ENCODE results near the gene XRN1. TPM values are rescaled to one million over a fixed set of nuclear protein-coding genes. Genes with fewer than 3 reads are reported as not detected.
"Not testable (repeated sequence)": the region's sequence is repeated elsewhere in the genome, so short reads cannot be mapped to it uniquely, and the experiment has no call there.

XRN1 gene
- total RNA-seq, 1 experiment from 2014 or later: 16.5 TPM

- no peaks in the 10 kb centered on the region for H3K79me2 ChIP-seq (ENCODE audit: low read length)
- DNase-seq: no peak
- ChIA-PET POLR2A (ENCODE audit: unreplicated experiment) (no interaction called here), CTCF (no interaction called here)
- H3K4me1 ChIP-seq (ENCODE audit: insufficient read depth, low read length): no peaks in the 10 kb centered on the region
- H3K9me3 ChIP-seq (ENCODE audit: low read length): no peaks in the 10 kb centered on the region
- no peaks in the 10 kb centered on the region for H3K36me3 ChIP-seq (ENCODE audit: low read depth, low read length)
- TF ChIP-seq EZH2 (IDR thresholded peaks at IDR 0.05; ENCODE audit: low read length, unreplicated experiment) (no peak), CTCF (conservative IDR thresholded peaks at IDR 0.05; ENCODE audit: low read depth, low read length) (no peak), EZH2phosphoT487 (IDR thresholded peaks at IDR 0.05; ENCODE audit: borderline replicate concordance, low read length) (no peak)
- no peak overlapping the region for H3K4me2 ChIP-seq (ENCODE audit: low read length)
- H3K9me2 ChIP-seq (replicated peaks; ENCODE audit: low read length): no peaks in the 10 kb centered on the region
- no peak for ATAC-seq
- BruUV-seq (replicated peaks): no TSS peak
- H4K20me1 ChIP-seq (ENCODE audit: low read length): no peaks in the 10 kb centered on the region
- no peak overlapping the region for H2AFZ ChIP-seq (ENCODE audit: low read length)
- no peaks in the 10 kb centered on the region for H3K27me3 ChIP-seq (ENCODE audit: low read length)
- intact Hi-C loops (cut with micrococcal nuclease): no loop called here
- no peaks in the 10 kb centered on the region for H3F3A ChIP-seq (ENCODE audit: low read length, unreplicated experiment)
- H3K4me3 ChIP-seq (ENCODE audit: low read length): no peak overlapping the region
- H3K27ac ChIP-seq (ENCODE audit: low read length): no peak overlapping the region
- H3K9ac ChIP-seq (ENCODE audit: low read length): no peak overlapping the region
Observed at GRCh38 chr3:142348460-142348859, 99.4 kb downstream of the XRN1 start.

- CTCF ChIA-PET: no interaction called here
- no TSS peak for BruUV-seq (replicated peaks)
- no peaks in the 10 kb centered on the region for H3K79me2 ChIP-seq (ENCODE audit: low read length)
- ATAC-seq: no peak
- DNase-seq: no peak
- H3K9me2 ChIP-seq (replicated peaks; ENCODE audit: low read length): no peaks in the 10 kb centered on the region
- TF ChIP-seq CTCF (conservative IDR thresholded peaks at IDR 0.05; ENCODE audit: low read depth, low read length): no peak
- TF ChIP-seq EZH2phosphoT487 (IDR thresholded peaks at IDR 0.05; ENCODE audit: borderline replicate concordance, low read length): no peak
- no peak for TF ChIP-seq EZH2 (IDR thresholded peaks at IDR 0.05; ENCODE audit: low read length, unreplicated experiment)
- H3K4me1 ChIP-seq (ENCODE audit: insufficient read depth, low read length): no peaks in the 10 kb centered on the region
- intact Hi-C loops (cut with micrococcal nuclease): no loop called here
- POLR2A ChIA-PET (ENCODE audit: unreplicated experiment): no interaction called here
- no peak overlapping the region for H2AFZ ChIP-seq (ENCODE audit: low read length)
- H4K20me1 ChIP-seq (ENCODE audit: low read length): no peaks in the 10 kb centered on the region
- no peaks in the 10 kb centered on the region for H3F3A ChIP-seq (ENCODE audit: low read length, unreplicated experiment)
- H3K4me2 ChIP-seq (ENCODE audit: low read length): no peak overlapping the region
- H3K36me3 ChIP-seq (ENCODE audit: low read depth, low read length): peaks cover 4% of the 10 kb centered on the region; the same call in 1 of the 2 replicates
- H3K27me3 ChIP-seq (ENCODE audit: low read length): no peaks in the 10 kb centered on the region
- no peaks in the 10 kb centered on the region for H3K9me3 ChIP-seq (ENCODE audit: low read length)
- H3K4me3 ChIP-seq (ENCODE audit: low read length): no peak overlapping the region
- no peak overlapping the region for H3K9ac ChIP-seq (ENCODE audit: low read length)
- no peak overlapping the region for H3K27ac ChIP-seq (ENCODE audit: low read length)
Observed at GRCh38 chr3:142337994-142338393, 109.8 kb downstream of the XRN1 start.

GRCh38 chr3:142332390-142332789, 115.4 kb downstream of the XRN1 start:
- intact Hi-C loops (cut with micrococcal nuclease): no loop called here
- ATAC-seq: no peak
- Histone ChIP-seq H3K27ac (ENCODE audit: low read length) (no peak overlapping the region), H3K9me3 (ENCODE audit: low read length) (no peaks in the 10 kb centered on the region), H2AFZ (ENCODE audit: low read length) (no peak overlapping the region), H3K4me3 (ENCODE audit: low read length) (no peak overlapping the region), H3K9me2 (replicated peaks; ENCODE audit: low read length) (no peaks in the 10 kb centered on the region), H3K27me3 (ENCODE audit: low read length) (no peaks in the 10 kb centered on the region), H4K20me1 (ENCODE audit: low read length) (no peaks in the 10 kb centered on the region), H3K36me3 (ENCODE audit: low read depth, low read length) (peaks cover 4% of the 10 kb centered on the region; the same call in 1 of the 2 replicates), H3K79me2 (ENCODE audit: low read length) (no peaks in the 10 kb centered on the region), H3K9ac (ENCODE audit: low read length) (no peak overlapping the region), H3K4me2 (ENCODE audit: low read length) (no peak overlapping the region), H3F3A (ENCODE audit: low read length, unreplicated experiment) (no peaks in the 10 kb centered on the region), H3K4me1 (ENCODE audit: insufficient read depth, low read length) (no peaks in the 10 kb centered on the region)
- no peak for DNase-seq
- ChIA-PET POLR2A (ENCODE audit: unreplicated experiment) (no interaction called here), CTCF (no interaction called here)
- no TSS peak for BruUV-seq (replicated peaks)
- no peak for TF ChIP-seq EZH2 (IDR thresholded peaks at IDR 0.05; ENCODE audit: low read length, unreplicated experiment)
- TF ChIP-seq CTCF (conservative IDR thresholded peaks at IDR 0.05; ENCODE audit: low read depth, low read length): no peak
- TF ChIP-seq EZH2phosphoT487 (IDR thresholded peaks at IDR 0.05; ENCODE audit: borderline replicate concordance, low read length): no peak

- ATAC-seq, CTCF ChIA-PET: not testable (repeated sequence)
Observed at GRCh38 chr3:142324275-142324953, 123.4 kb downstream of the XRN1 start.

More at GRCh38 chr3:142324275-142324953, 123.4 kb downstream of the XRN1 start:
- H3K27me3 ChIP-seq (ENCODE audit: low read length); H3K79me2 ChIP-seq (ENCODE audit: low read length); H3K36me3 ChIP-seq (ENCODE audit: low read depth, low read length); BruUV-seq (replicated peaks); H3K4me3 ChIP-seq (ENCODE audit: low read length); H3K9me2 ChIP-seq (replicated peaks; ENCODE audit: low read length); intact Hi-C loops (cut with micrococcal nuclease); H2AFZ ChIP-seq (ENCODE audit: low read length); H3F3A ChIP-seq (ENCODE audit: low read length, unreplicated experiment); H3K9me3 ChIP-seq (ENCODE audit: low read length); H3K4me2 ChIP-seq (ENCODE audit: low read length); H3K27ac ChIP-seq (ENCODE audit: low read length); DNase-seq; H3K9ac ChIP-seq (ENCODE audit: low read length); POLR2A ChIA-PET (ENCODE audit: unreplicated experiment); H4K20me1 ChIP-seq (ENCODE audit: low read length): not testable (repeated sequence)
- H3K4me1 ChIP-seq (ENCODE audit: insufficient read depth, low read length): peaks cover 10% of the 10 kb centered on the region

Data from PC-3 (cell line).